ENCODE measurements around the gene CMIP.
A peak's percentile ranks its signal among the peaks of the same experiment; 100 is the strongest.
"Not testable (repeated sequence)": the region's sequence is repeated elsewhere in the genome, so short reads cannot be mapped to it uniquely, and the experiment has no call there.

The CMIP gene

DNA sequence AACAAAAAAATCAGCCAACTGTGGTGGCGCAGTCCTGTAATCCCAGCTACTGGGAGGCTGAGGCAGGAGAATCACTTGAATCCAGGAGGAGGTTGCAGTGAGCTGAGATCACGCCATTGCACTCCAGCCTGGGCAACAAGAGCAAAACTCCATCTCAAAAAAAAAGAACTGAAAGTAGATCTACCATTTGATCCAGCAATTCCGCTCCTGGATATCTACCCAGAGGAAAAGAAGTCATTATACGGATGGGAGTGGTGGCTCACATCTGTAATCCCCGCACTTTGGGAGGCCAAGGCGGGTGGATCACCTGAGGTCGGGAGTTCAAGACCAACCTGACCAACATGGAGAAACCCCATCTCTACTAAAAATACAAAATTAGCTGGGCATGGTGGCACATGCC, 22.5 kb upstream of the CMIP start:
- DNase-seq = not testable (repeated sequence)

- no peak for DNase-seq
Measured at GRCh38 chr16:81424771-81425170, 19.8 kb upstream of the CMIP start.

GRCh38 chr16:81427219-81427618, 17.4 kb upstream of the CMIP start:
- no peak for DNase-seq

- DNase-seq = no peak
Measured at GRCh38 chr16:81429045-81429521, 15.5 kb upstream of the CMIP start.

- peak; percentile 41 for DNase-seq
Measured at GRCh38 chr16:81431554-81432353, 12.9 kb upstream of the CMIP start.

- DNase-seq = no peak
Measured at GRCh38 chr16:81432937-81433557, 11.6 kb upstream of the CMIP start.

GRCh38 chr16:81435103-81435502, 9.5 kb upstream of the CMIP start:
- no peak for DNase-seq

DNA sequence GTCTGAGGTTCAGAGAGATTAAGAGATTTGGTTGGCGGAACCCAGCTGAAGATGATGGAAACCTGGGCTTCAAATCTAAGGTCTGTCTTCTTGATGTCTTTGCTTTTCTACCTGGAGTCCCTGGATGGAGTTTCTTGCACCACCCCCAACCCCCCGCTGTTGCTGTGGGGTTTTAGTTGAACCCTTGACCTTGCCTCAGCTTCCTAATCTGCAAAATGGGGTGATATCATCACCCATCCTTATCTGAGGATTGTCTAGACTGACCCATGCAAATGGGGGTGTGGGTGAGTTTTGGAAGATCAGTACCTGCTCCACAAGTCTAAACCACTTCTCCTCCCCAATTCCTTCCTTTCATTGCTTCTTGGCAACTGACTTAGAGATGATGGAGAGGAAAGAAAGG, 9.0 kb upstream of the CMIP start:
- no peak for DNase-seq

DNA sequence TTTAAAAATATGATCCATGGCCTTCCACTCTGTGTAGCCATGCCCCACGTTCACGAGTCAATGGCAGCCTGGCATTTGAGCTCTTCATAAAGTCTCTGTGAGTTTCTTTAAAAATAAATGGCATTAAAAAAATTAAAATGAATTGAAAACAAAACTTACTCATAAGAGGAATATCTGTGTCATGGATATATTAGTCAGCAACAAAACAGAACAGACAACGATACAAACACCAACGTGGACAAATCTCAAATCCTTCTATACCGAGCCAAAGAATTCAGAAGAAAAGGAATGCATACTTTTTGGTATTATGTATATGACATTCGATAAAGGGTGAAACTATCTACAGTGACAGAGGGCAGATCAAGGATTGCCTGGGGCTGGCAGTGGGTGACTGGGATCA, 8.2 kb upstream of the CMIP start:
- no peak for DNase-seq

GRCh38 chr16:81437865-81438264, 6.7 kb upstream of the CMIP start:
- DNase-seq = no peak

- DNase-seq = no peak
Measured at GRCh38 chr16:81440888-81441761, 3.5 kb upstream of the CMIP start.

- no peak for DNase-seq
Measured at GRCh38 chr16:81442220-81442915, 2.2 kb upstream of the CMIP start.

- no peak for DNase-seq
Measured at GRCh38 chr16:81442916-81443687, 1.5 kb upstream of the CMIP start.

- DNase-seq = peak; percentile 56
Measured at GRCh38 chr16:81443688-81444447, 740 bp upstream of the CMIP start.

DNA sequence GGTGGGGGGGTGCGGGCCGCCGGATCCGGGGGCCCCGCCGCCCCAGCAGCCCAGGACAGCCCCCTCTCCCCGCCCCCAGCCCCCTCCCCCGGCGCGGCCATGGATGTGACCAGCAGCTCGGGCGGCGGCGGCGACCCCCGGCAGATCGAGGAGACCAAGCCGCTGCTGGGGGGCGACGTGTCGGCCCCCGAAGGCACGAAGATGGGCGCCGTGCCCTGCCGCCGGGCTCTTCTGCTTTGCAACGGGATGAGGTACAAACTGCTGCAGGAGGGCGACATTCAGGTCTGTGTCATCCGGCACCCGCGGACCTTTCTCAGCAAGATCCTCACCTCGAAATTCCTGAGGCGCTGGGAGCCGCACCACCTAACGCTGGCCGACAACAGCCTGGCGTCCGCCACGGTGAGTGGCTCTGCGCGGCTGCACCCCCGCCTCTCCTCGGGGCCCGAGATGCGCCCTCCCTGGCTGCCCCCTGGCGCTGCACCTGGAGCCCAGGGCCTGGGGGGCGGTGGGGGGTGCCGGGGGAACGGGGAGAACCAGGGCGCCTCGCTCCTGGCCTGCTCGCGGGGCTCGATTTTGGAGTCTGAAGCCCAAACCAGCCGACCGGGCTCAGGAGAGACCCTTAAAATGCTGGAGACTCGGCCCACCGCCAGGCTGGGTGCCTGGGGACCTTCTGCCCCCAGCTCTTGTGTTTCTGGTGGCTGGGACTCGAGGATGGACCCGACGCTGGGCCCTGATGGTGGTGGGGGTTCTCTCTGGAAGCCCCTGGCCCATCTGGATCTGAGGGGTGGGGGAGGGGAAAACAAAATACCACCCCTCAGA, 744 bp downstream of the CMIP start:
- peak; percentile 60 for DNase-seq

DNA sequence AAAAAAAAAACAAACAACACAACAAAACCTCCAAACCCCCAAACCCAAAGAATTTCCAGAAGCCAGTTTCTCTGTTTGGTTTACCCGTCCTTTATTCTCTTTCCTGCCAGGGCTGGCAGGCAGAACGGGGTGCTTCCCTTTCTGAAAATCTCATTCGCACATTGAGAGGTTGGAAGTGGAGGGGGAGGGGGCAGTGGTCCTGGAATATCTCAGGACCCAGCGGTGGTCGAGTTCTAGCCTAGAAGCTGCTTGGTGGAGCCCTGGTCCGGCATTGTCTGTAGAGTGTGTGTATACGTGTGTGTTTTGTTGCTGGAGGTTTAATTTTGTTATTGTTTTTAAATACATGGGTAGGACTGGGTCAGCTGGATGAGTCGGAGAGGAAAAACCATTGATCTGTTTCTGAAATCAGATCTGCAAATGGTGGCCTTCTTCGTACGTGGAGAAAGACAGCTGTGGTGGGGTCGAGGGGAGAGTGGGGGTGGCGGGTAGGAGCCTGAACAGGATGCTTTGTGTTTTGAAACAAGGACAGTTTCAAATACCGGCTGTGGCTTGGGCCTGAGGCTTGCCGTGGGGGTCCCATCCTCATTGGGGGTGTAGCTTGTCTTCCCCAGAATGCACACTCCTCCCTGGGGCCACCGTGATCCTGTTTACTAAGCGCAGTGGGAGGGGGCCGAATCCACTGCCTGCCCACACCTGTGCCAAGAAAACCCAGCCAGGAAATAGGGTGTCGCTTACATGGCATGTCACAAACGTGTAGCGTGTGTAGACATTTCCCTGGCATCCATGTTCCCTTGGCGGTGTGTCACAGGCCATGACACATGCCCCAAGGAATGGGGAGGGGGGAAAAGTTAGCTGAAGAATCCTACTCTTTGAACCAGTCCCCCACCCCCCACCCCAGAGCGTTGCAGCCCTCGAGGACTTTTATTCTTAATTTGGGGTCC, 1.6 kb downstream of the CMIP start:
- peak; percentile 51 for DNase-seq

- no peak for DNase-seq
Measured at GRCh38 chr16:81446907-81447268, 2.3 kb downstream of the CMIP start.

DNA sequence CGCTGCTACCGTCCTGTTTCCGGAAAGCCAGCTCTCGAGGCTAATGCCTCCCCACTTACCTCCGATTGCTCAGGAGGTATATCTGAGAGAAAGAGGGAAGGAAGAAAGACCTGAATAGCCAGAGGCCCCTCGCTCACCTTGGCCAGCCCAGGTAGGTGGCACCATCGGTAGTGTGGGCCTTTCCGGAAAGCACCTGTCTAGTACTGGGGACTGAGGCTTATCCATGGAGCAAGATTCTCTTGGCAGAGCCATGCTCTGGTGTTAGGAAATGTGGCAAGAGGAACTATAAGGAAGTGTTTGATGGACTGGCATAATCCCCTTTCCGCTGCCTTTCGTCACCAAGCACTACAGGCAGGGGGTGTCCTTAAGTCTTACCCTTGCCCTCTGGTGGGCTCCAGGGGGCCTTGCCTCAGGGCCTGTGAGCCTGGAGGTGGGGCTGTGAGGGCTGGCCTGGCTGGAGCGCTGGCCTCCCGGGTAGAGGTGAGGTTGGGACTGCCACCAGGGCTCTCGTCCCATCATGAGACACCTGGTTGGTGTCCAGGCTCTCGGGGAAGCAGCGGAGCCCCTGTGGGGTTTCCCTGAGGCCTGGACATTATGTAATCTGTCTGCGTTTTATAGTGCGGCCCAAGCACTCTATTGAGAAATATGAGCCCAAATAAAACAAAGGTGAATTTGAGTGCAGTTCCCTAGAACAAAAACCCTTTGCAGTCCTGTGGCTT, 2.9 kb downstream of the CMIP start:
- DNase-seq = no peak

Data from femur (tissue), 1 donor.